Measurements from ENCODE around the gene DDX17. TPM values are rescaled to one million over a fixed set of nuclear protein-coding genes. Genes with fewer than 3 reads are reported as not detected.
A peak's percentile ranks its signal among the peaks of the same experiment; 100 is the strongest.

The DDX17 gene
- total and polyA plus RNA-seq, 9 of the 15 experiments (the other 6 are each of a cell fraction or from before 2014, with no cell fraction given) = 17.6 to 421 (median 189) TPM

DNA sequence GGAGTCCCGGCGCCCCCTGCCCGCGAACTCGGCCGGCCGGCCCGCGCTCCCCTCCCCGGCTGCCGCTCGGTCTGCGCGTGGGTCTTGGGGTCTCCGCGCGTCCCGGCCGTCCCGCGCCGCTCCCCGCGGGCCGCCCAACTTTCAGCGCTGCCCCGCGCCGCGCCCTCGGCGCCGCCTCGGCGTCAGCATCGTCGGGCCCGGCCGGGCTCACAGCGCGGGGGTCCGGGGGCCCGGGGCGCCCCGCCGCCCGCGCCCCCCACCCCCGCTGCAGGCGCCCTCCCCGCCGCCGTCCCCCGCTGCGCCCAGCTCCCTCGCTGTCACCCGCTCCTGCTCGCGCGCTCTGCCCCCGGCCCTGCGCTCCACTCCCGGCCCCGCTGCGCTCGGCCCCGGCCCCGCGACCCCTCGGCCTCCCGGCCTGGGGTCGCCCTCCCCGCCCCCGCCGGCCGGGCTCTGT, 51.0 kb downstream of the DDX17 start, which contains the start of gene KCNJ4:
Gene KCNJ4 (minus strand): TSS at position 124 of the 454 bp plus-strand sequence. CDS start 27,067 bp downstream, outside the sequence.
- Histone ChIP-seq H3K27me3 (ENCODE audit: control insufficient read depth in 2 of 2, insufficient read depth in 2 of 2, low read length in 2 of 2) (no peaks in the 10 kb centered on the region; a peak in 1 of 5 replicates), H3K4me3 (peak within 1 kb of the TSS; percentile 49), H3K4me2 (ENCODE audit: insufficient read depth, low read length) (peak within 1 kb of the TSS; percentile 41), H3K4me1 (replicated peaks in 1 of 2; ENCODE audit: control insufficient read depth in 2 of 2, insufficient read depth in 2 of 2, low read length in 2 of 2) (peaks cover 0 to 32% of the 10 kb centered on the region in 2 experiments; a peak in 3 of 5 replicates), H4K20me1 (replicated peaks; ENCODE audit: control insufficient read depth, insufficient read depth, low read length) (peaks cover 4% of the 10 kb centered on the region; the same call in 1 of the 2 replicates), H3K79me2 (ENCODE audit: control insufficient read depth, insufficient read depth, low read length) (no peaks in the 10 kb centered on the region), H3K27ac (ENCODE audit: extremely low read depth, low read depth, low read length) (no peak within 1 kb of the TSS), H3K9ac (ENCODE audit: insufficient read depth in 1 of 2, low read depth in 2 of 2, low read length in 2 of 2) (peak within 1 kb of the TSS in 1 of 2 experiments; percentile 91; a peak in 2 of 4 replicates), H3K9me1 (ENCODE audit: control insufficient read depth, insufficient read depth, low read length) (no peaks in the 10 kb centered on the region), H2AFZ (ENCODE audit: low read depth, low read length) (peak within 1 kb of the TSS; percentile 59), H3K9me3 (replicated peaks; ENCODE audit: control insufficient read depth, insufficient read depth, low read depth, low read length) (no peaks in the 10 kb centered on the region), H3K36me3 (ENCODE audit: control insufficient read depth, insufficient read depth, low read length) (no peaks in the 10 kb centered on the region)
- no peak for FAIRE-seq
- no peak for ATAC-seq
- TF ChIP-seq ZBTB7A (IDR thresholded peaks at IDR 0.05; ENCODE audit: borderline replicate concordance, control insufficient read depth, low read depth, low read length) = peak; percentile 4; the same call in 1 of the 2 replicates
- TF ChIP-seq, protein P1, sequence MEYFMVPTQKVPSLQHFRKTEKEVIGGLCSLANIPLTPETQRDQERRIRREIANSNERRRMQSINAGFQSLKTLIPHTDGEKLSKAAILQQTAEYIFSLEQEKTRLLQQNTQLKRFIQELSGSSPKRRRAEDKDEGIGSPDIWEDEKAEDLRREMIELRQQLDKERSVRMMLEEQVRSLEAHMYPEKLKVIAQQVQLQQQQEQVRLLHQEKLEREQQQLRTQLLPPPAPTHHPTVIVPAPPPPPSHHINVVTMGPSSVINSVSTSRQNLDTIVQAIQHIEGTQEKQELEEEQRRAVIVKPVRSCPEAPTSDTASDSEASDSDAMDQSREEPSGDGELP (CRISPR knock-in tag; IDR thresholded peaks at IDR 0.05; ENCODE audit: borderline replicate concordance) = no peak
- ChIA-PET CTCF (ENCODE audit: low intra/inter-chr PET ratio) (no interaction called here), POLR2A (interaction anchor here (0.6 kb wide), 1 partner anchor 626 kb away, joined by 3 read pairs; no protein-coding TSS in a partner anchor)
- no CpG with 5 or more reads among the region's 76 CpGs for WGBS (ENCODE audit: insufficient coverage, low coverage, missing lambda C conversion rate)
- BruUV-seq (replicated peaks) = no TSS peak
- peak in 1 of 4 experiments; percentile 38 for DNase-seq (ENCODE audit: extremely low read depth in 1 of 4, low spot score in 3 of 4)
- intact Hi-C loops (cut with micrococcal nuclease) (no loop called here), in situ Hi-C loops (cut with MboI) (no loop called here)
